Neuronal stem cell (in vitro differentiated cells): Measurements from ENCODE around the gene XAF1. TPM values are rescaled to one million over a fixed set of nuclear protein-coding genes. Genes with fewer than 3 reads are reported as not detected.
A peak's percentile ranks its signal among the peaks of the same experiment; 100 is the strongest.

Source experiments
- DNase-seq: peaks from one replicate; pipeline ENCODE4 v3.0.0-alpha.2; 2013; ENCODE audit warnings: low spot score
- H2AFZ ChIP-seq: one replicate; pipeline ENCODE4 v1.6.1; 2013; ENCODE audit warnings: mild to moderate bottlenecking, low read length, inconsistent platforms
- H2AK5ac ChIP-seq: 2 replicates; pipeline ENCODE4 v1.6.1; 2013; ENCODE audit warnings: low read depth, mild to moderate bottlenecking, inconsistent platforms, low read length, moderate library complexity, mixed read lengths
- H2BK120ac ChIP-seq: 2 replicates; pipeline ENCODE4 v1.6.1; 2013; ENCODE audit warnings: low read depth, mild to moderate bottlenecking, inconsistent platforms, low read length, moderate library complexity, mixed read lengths
- H2BK12ac ChIP-seq: one replicate; pipeline ENCODE4 v1.6.1; 2013; ENCODE audit warnings: low read length, inconsistent platforms
- H2BK15ac ChIP-seq: 2 replicates; pipeline ENCODE4 v1.6.1; 2013; ENCODE audit warnings: mild to moderate bottlenecking, low read length, inconsistent platforms, mixed read lengths
- H2BK5ac ChIP-seq: one replicate; pipeline ENCODE4 v1.6.1; 2013; ENCODE audit warnings: inconsistent platforms, mild to moderate bottlenecking, low read length, moderate library complexity
- H3K14ac ChIP-seq: one replicate; pipeline ENCODE4 v1.6.1; 2013; ENCODE audit warnings: low read length, inconsistent platforms
- H3K18ac ChIP-seq: 2 replicates; pipeline ENCODE4 v1.6.1; 2013; ENCODE audit warnings: low read length, inconsistent platforms
- H3K23ac ChIP-seq: 2 replicates; pipeline ENCODE4 v1.6.1; 2013; ENCODE audit warnings: low read depth, mild to moderate bottlenecking, mixed read lengths, low read length, inconsistent platforms; ENCODE audit not compliant: poor library complexity
- H3K27ac ChIP-seq: replicated peaks from 3 replicates; pipeline ENCODE4 v1.5.1; 2013; ENCODE audit warnings: low read length, inconsistent platforms
- H3K27me3 ChIP-seq, 3 experiments: 2 replicates each; pipeline ENCODE4 v1.6.1; 2013; ENCODE audit warnings: low read length in 3 of 3, mild to moderate bottlenecking in 2 of 3, inconsistent platforms in 1 of 3, low read depth in 1 of 3, mixed read lengths in 1 of 3, moderate library complexity in 1 of 3; ENCODE audit not compliant: control insufficient read depth in 3 of 3, insufficient read depth in 3 of 3
- H3K36me3 ChIP-seq, 2 donors: replicated peaks in 1 of 2; 2 replicates each; pipeline ENCODE4 v1.6.1; 2013; ENCODE audit warnings: low read length in 2 of 2; ENCODE audit not compliant: control insufficient read depth in 2 of 2, insufficient read depth in 2 of 2
- H3K4ac ChIP-seq: 2 replicates; pipeline ENCODE4 v1.6.1; 2013; ENCODE audit warnings: inconsistent platforms, mild to moderate bottlenecking, low read length, moderate library complexity
- H3K4me1 ChIP-seq, 2 donors: 1 replicate in 1 of 2; 2 replicates in 1 of 2; pipeline ENCODE4 v1.6.1; 2013; ENCODE audit warnings: low read length in 2 of 2, low read depth in 1 of 2; ENCODE audit not compliant: control insufficient read depth in 2 of 2, insufficient read depth in 1 of 2
- H3K4me2 ChIP-seq: one replicate; pipeline ENCODE4 v1.6.1; 2013; ENCODE audit warnings: mild to moderate bottlenecking, low read length, inconsistent platforms; ENCODE audit not compliant: insufficient read depth, poor library complexity, severe bottlenecking
- H3K4me3 ChIP-seq, 2 donors: 2 replicates each; pipeline ENCODE4 v1.5.1; 2013; ENCODE audit warnings: low read length in 2 of 2, mild to moderate bottlenecking in 2 of 2, inconsistent platforms in 1 of 2, moderate library complexity in 1 of 2
- H3K79me1 ChIP-seq: one replicate; pipeline ENCODE4 v1.6.1; 2013; ENCODE audit warnings: low read depth, mild to moderate bottlenecking, inconsistent platforms, low read length, moderate library complexity
- H3K9ac ChIP-seq: one replicate; pipeline ENCODE4 v1.6.1; 2013; ENCODE audit warnings: mild to moderate bottlenecking, low read depth, low read length, inconsistent platforms; ENCODE audit not compliant: poor library complexity
- H3K9me3 ChIP-seq, 2 donors: replicated peaks in 1 of 2; 2 replicates each; pipeline versions ENCODE3 to v1.6.1; 2013; ENCODE audit warnings: low read length in 2 of 2, mild to moderate bottlenecking in 2 of 2, inconsistent platforms in 1 of 2, low read depth in 1 of 2, mixed read lengths in 1 of 2, moderate library complexity in 1 of 2; ENCODE audit not compliant: control insufficient read depth in 2 of 2, insufficient read depth in 1 of 2
- H4K8ac ChIP-seq: one replicate; pipeline ENCODE4 v1.6.1; 2013; ENCODE audit warnings: low read depth, mild to moderate bottlenecking, inconsistent platforms, low read length, moderate library complexity
- H4K91ac ChIP-seq: one replicate; pipeline ENCODE4 v1.6.1; 2013; ENCODE audit warnings: low read length, low read depth, mild to moderate bottlenecking, inconsistent platforms; ENCODE audit not compliant: poor library complexity
- small RNA-seq: library from polyadenylated mRNA; stranded (forward); fragments of <200 nt; extraction: miRNeasy Mini kit (QIAGEN cat#:217004); gene quantifications from one replicate; pipeline ENCODE3, GENCODE V24; 2013; ENCODE audit not compliant: insufficient read depth

XAF1 gene

DNA sequence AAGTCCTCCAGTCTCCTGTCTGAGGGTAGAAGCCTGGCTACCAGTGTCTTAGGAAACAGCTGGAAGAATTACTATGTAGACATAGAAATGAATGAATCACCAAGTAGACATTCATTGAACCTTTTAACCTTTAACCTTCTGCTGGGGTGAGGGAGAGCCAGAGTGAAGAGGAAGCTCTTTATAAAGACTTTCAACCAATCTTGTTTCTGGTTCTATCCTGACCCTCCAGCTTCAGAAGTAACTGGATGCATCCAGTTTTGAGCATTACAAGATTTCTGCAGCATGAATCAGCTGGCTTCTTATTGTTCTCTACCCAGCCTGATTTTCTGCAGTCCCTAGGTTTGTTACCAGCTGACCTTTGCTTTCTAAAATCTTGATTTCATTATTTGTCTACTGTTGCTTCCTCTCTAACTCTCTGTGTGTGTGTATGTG is 67.2 kb downstream of the XAF1 start:
- Histone ChIP-seq H3K27ac (no peak overlapping the region), H3K23ac (no peak overlapping the region), H3K4me1 (peaks cover 0 to 10% of the 10 kb centered on the region in 2 donors), H3K14ac (no peak overlapping the region), H2BK5ac (no peak overlapping the region), H2BK15ac (no peak overlapping the region), H3K4me3 (no peak overlapping the region), H3K27me3 (no peaks in the 10 kb centered on the region), H2BK120ac (no peak overlapping the region), H3K4ac (no peak overlapping the region), H2AFZ (peak overlapping the region; percentile 41), H3K36me3 (no peaks in the 10 kb centered on the region), H3K4me2 (no peak overlapping the region), H3K9me3 (peaks cover 0 to 7% of the 10 kb centered on the region in 2 donors), H4K91ac (no peak overlapping the region), H4K8ac (no peak overlapping the region), H3K9ac (no peak overlapping the region), H3K18ac (no peak overlapping the region), H2AK5ac (no peak overlapping the region), H2BK12ac (no peak overlapping the region), H3K79me1 (no peaks in the 10 kb centered on the region)
- DNase-seq: no peak

Small RNA genes within 50 kb of the gene (small RNA-seq; reads per million reads assigned to genes)
- not detected for gene AC004706.2
